Rectal smooth muscle tissue (tissue), 1 donor: ENCODE data around the gene MYO1A.
A peak's percentile ranks its signal among the peaks of the same experiment; 100 is the strongest.

Source experiments
- H3K27ac ChIP-seq: one replicate; pipeline ENCODE4 v1.7.0; 2013; ENCODE audit warnings: low read depth, low read length, inconsistent platforms
- H3K27me3 ChIP-seq: one replicate; pipeline ENCODE4 v1.7.0; 2013; ENCODE audit warnings: low read length; ENCODE audit not compliant: control insufficient read depth, insufficient read depth
- H3K36me3 ChIP-seq: one replicate; pipeline ENCODE4 v1.7.0; 2013; ENCODE audit warnings: low read length; ENCODE audit not compliant: control insufficient read depth, insufficient read depth
- H3K4me1 ChIP-seq: one replicate; pipeline ENCODE4 v1.7.0; 2013; ENCODE audit warnings: low read length; ENCODE audit not compliant: control insufficient read depth, insufficient read depth
- H3K4me3 ChIP-seq: one replicate; pipeline ENCODE4 v1.7.0; 2013; ENCODE audit warnings: low read length
- H3K9ac ChIP-seq: one replicate; pipeline ENCODE4 v1.7.0; 2013; ENCODE audit warnings: low read length

The MYO1A gene

DNA sequence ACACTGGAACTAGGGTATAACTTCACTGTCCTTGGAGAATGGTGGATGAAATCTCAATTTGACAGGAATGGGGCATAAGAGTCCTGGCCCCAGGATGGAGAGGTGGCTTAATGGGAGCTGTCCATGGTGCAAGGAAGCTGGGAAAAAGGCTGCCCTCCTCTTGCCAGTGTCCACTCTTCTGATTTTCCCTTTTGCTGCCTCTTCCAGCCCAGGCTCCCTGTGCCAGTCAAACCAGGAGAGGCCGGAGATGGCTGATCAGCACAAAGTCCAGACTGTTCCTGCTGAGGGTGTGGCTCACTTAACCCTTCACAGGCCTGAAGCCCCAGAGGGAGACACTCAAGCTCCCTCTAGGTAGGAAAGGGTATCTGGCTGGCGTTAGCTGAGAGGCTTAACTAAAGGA is at the start of gene MYO1A:
TSS of gene MYO1A (minus strand) at position 240 of the 400 bp plus-strand sequence. CDS start 1,806 bp downstream, outside the sequence.
- Histone ChIP-seq H3K4me3 (peak within 1 kb of the TSS; percentile 56), H3K27me3 (no peaks in the 10 kb centered on the region), H3K36me3 (no peaks in the 10 kb centered on the region), H3K27ac (no peak within 1 kb of the TSS), H3K4me1 (no peaks in the 10 kb centered on the region), H3K9ac (no peak within 1 kb of the TSS)

DNA sequence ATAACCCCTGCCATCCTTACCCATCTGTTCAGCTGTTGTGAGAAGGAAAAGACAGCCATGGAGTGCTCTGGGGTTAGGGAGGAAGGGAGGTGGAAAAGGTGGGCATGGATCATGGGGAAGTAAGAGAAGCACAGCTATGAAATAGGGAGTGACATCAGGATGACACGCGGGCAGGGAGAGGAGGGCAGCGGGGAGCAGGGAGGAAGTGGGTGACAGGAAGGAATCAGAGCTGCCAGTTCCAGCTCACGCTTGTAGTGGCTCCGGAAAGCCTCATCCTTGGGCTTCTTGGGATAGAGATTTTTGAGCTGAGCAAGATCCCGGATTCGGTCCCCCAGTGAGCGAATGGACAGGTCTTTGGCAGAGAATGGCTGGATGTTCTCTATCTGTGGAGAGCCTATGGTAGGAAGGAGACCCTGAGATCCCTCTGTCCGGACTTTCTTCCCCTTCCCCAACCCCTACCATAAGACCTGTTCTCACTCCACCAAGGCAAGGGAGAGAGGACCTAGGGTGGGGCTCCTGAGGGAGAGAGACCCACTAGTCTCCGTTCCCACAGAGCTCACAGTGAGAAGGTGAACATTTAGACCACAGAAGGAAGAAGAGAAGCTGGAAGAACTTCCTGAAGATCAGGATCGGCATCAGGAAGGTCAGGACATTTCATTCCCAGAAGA is 49.3 kb upstream of the MYO1A start:
- Histone ChIP-seq H3K27ac (no peak overlapping the region), H3K9ac (no peak overlapping the region), H3K27me3 (no peaks in the 10 kb centered on the region), H3K36me3 (peaks cover 42% of the 10 kb centered on the region), H3K4me3 (no peak overlapping the region), H3K4me1 (peaks cover 6% of the 10 kb centered on the region)

DNA sequence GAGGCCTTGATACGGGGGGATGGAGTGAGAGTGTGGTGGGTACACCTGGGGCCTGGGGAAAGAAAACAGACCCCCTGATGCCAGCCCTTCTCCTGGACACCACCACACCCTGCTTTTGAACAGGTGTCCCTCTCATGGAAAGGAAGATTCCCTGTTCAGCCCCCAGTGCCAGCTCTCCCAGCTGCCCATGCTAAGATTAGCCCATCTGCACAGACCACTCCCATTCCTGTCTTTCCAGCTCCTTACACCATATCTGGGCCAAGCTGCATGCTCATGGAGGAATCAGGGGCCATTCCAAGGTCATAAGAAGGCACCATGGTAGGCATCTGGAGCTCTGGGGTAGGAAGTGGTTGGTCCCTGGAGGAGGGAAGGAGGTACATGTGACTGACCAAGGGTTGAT is 48.6 kb upstream of the MYO1A start:
- Histone ChIP-seq H3K4me3 (no peak overlapping the region), H3K9ac (no peak overlapping the region), H3K4me1 (peaks cover 9% of the 10 kb centered on the region), H3K36me3 (peaks cover 40% of the 10 kb centered on the region), H3K27me3 (no peaks in the 10 kb centered on the region), H3K27ac (no peak overlapping the region)

DNA sequence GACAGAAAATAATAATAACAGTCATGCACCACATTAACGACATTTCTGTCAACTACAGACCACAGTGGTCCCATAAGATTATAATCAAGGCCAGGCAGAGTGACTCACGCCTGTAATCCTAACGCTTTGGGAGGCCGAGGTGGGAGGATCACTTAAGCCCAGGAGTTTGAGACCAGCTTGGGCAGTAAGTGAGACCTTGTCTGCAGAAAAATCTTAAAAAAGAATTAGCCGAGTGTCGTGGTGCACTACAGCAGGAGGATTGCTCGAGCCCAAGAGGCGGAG is 47.6 kb upstream of the MYO1A start:
- Histone ChIP-seq H3K27me3 (no peaks in the 10 kb centered on the region), H3K4me3 (no peak overlapping the region), H3K27ac (no peak overlapping the region), H3K4me1 (peaks cover 18% of the 10 kb centered on the region), H3K36me3 (peaks cover 45% of the 10 kb centered on the region), H3K9ac (no peak overlapping the region)

DNA sequence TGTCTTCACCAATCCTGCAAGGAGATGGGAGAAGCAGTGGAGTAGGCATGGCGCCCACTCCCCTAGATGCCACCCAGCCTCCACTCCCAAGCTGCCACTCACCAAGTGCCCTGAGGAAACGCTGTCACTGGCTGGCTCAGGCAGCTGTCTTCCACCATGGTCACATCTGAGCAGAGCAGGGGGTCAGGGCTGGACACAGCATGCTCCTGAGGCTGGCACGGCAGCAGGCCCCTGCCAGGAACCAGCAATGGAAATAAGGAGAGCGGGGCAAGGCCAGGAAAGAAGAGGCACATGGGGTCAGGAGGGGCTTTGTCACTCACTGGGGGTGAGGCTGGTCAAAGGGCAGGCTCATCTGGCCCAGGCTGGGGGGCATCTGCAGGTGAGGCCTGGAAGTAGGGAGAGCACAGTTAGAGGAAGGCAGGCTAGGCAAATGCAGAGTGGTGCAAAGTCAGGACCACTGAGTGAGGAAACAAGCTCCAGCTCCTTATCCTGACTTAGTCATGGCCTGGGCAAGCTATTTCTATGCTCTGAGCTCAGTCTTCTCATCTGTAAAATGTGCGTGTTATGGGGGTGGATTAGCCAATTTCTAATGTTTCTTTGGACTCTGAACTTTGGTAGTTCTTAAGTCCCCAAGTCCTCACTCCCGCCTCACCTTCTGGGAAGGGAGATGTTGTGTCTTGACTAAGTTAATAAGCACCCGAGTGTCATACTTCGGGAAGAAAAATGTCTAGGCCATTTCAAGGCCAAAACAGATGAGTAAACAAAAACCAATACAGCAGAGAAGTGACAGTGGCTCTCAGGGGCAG is 47.0 kb upstream of the MYO1A start:
- Histone ChIP-seq H3K4me3 (no peak overlapping the region), H3K27me3 (no peaks in the 10 kb centered on the region), H3K4me1 (peaks cover 23% of the 10 kb centered on the region), H3K27ac (no peak overlapping the region), H3K36me3 (peaks cover 50% of the 10 kb centered on the region), H3K9ac (no peak overlapping the region)

DNA sequence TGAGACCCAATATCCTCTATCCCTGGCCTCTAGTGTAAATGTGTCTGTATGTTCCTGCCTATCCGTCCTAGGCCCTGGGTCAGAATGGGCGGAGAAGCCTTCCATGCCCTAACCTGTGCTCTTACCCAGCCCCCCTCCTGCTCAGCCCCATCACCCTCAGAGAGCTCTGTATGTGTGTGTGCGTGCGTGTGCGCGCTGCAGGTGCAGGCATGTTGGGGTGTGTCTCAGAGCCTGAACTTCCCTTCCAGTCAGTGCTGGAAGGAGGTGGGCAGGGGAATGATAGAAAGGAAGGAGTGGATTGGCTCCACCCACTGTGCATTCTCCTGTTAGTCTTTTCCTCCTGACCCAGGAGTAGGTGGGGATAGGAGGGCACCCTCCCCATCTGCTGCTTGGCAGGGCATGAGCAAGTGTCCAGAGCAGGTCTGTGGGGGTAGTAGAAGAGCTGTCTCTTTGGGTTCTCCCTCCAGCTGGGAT is 46.2 kb upstream of the MYO1A start:
- no peak overlapping the region for H3K4me3 ChIP-seq
- H3K36me3 ChIP-seq = peaks cover 56% of the 10 kb centered on the region
- no peak overlapping the region for H3K9ac ChIP-seq
- no peak overlapping the region for H3K27ac ChIP-seq
- peaks cover 31% of the 10 kb centered on the region for H3K4me1 ChIP-seq
- no peaks in the 10 kb centered on the region for H3K27me3 ChIP-seq

DNA sequence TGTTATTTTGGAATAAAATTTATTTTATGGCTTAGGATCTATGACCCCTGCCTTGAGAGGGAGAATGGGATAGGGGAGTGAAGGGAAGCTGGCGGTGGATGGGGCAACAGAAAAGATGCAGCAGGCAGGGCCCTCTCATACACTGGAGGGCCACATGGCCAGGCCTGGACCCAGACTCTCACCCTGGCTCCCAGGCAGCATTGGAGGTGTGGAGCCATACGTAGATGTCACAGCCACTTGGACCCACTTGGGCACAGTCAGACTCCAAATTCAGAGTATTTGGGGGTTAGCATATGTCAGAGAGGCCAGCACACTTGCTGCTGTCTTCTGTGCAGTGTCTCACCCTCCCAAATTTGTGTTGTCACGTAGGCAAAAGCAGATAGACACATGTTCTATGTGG is 45.5 kb upstream of the MYO1A start:
- H3K36me3 ChIP-seq = peaks cover 59% of the 10 kb centered on the region
- no peak overlapping the region for H3K4me3 ChIP-seq
- no peak overlapping the region for H3K9ac ChIP-seq
- peaks cover 38% of the 10 kb centered on the region for H3K4me1 ChIP-seq
- no peak overlapping the region for H3K27ac ChIP-seq
- H3K27me3 ChIP-seq = no peaks in the 10 kb centered on the region

DNA sequence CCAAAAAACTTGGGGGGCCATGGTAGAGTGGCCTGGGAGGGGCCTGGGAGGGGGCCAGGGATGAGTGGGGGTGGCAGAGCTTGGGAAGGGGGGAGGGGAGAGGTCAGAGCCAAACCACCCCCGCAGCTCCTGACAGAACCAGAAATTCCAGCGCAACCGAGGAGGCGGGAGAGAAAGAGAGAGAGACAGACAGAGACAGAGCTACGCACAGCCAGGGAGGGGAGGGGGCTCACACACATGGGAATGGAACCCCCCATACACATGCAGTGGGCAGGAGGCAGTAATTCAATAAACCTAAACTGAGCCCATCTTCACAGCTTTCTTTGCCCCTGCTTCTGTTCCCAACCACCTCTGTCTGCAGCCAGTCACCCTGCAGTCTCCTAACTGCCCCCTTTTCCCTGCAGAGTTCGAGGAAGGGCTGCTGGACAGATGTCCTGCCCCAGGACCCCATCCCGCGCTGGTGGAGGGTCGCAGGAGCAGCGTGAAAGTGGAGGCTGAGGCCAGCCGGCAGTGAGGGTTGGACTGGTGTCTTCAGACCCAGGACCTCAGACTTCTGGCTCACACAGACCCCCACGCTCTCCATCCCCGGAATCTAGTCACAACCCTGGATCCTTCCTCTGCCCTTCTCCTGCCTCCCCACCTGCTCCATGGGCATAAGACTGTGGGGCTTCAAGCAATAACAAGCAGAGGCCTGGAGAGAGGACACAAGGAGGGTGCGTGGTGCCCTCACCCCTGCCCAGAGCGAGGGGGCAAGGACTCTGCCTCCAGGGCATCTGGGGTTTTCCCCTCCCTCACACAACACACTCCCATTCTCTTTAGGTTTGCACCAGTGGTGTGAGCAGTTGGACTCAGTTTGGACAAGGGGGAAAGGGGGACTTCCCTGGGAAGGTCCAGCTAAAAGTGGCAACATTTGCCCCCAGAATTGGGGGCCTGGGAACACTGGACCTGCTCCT is 44.6 kb upstream of the MYO1A start:
- H3K4me1 ChIP-seq = peaks cover 39% of the 10 kb centered on the region
- no peak overlapping the region for H3K4me3 ChIP-seq
- no peaks in the 10 kb centered on the region for H3K27me3 ChIP-seq
- peak overlapping the region; percentile 70 for H3K27ac ChIP-seq
- H3K9ac ChIP-seq = no peak overlapping the region
- peaks cover 54% of the 10 kb centered on the region for H3K36me3 ChIP-seq

DNA sequence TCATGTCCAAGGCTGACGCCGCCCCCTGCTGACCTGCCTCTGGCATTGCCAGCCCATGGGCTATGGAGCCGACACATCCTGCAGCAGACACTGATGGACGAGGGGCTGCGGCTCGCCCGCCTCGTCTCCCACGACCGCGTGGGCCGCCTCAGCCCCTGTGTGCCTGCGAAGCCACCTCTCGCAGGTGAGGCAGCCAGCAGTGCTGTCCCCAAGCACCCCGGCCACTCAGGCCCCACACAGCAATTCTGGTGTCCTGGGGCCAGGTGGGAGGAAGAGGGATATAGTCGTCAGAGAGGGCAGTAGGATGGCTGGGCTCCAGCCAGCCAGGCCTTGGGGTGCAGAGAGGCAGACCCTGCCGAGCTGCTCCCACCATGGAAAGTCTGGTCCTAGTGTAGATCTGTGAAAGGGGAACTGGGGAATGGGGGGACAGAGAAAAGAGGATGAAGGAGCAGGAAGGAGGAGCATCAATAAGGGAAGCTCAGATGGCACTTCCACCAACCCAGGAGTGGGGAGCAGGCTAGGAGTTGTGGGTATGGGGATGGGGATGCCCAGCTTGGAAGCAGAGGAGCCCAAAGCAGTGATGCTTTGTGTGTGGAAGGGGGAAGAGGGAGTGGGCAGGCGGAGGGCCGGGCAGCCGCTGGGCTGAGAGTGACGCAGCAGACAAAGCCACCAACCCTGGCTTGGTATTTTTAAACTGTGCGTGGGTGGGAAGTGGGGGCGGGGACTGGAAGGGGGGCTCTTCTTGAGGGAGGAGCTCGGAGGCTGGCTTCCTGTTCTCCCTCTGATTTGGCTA is 43.7 kb upstream of the MYO1A start:
- Histone ChIP-seq H3K4me3 (peak overlapping the region; percentile 40), H3K4me1 (peaks cover 39% of the 10 kb centered on the region), H3K36me3 (peaks cover 46% of the 10 kb centered on the region), H3K27me3 (no peaks in the 10 kb centered on the region), H3K9ac (no peak overlapping the region), H3K27ac (peak overlapping the region; percentile 70)

DNA sequence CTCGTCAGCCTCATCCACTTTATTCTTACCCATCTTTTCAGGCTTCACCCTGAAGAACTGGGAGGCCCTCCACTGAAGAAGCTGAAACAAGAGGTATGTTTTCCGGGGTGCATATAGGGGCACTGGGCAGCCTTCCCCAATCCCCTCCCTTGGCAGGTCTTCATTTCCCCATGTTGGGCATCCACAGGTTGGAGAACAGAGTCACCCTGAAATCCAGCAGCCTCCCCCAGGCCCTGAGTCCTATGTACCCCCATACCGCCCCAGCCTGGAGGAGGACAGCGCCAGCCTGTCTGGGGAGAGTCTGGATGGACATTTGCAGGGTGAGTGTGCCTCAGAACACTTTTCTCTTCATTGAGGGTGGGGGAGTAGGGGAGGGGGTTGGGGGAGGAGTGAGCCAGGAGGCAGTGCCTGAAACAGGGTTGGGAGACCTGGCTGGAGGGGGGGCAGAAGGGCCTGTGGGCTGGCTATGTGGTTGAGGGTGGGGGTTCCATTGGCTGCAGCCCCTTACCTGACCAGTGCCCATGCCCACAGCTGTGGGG is 43.0 kb upstream of the MYO1A start:
- peak overlapping the region; percentile 65 for H3K27ac ChIP-seq
- H3K36me3 ChIP-seq = peaks cover 42% of the 10 kb centered on the region
- no peak overlapping the region for H3K9ac ChIP-seq
- no peaks in the 10 kb centered on the region for H3K27me3 ChIP-seq
- peaks cover 39% of the 10 kb centered on the region for H3K4me1 ChIP-seq
- H3K4me3 ChIP-seq = no peak overlapping the region

DNA sequence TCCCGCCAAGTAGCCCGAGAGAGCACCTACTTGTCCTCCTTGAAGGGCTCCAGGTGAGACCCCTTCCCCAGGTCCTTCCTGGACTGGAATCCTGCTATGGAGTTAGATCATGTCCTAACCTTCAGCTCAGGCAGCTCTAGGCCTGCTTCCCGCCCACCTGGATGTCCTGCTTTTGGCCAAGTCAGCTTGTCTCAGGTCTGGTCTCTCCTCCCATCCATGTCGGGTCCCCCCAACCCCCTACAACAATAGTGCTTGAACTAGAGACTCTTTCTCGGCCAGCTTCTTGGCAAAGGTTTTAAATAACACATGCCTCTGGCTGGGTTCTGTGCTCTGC is 42.6 kb upstream of the MYO1A start:
- H3K4me1 ChIP-seq = peaks cover 39% of the 10 kb centered on the region
- H3K27ac ChIP-seq = peak overlapping the region; percentile 65
- peak overlapping the region; percentile 27 for H3K4me3 ChIP-seq

More for the DNA sequence above, 42.6 kb upstream of the MYO1A start:
- H3K9ac ChIP-seq = no peak overlapping the region
- H3K27me3 ChIP-seq = no peaks in the 10 kb centered on the region
- H3K36me3 ChIP-seq = peaks cover 38% of the 10 kb centered on the region
